AG04449 (cell line): ENCODE data around the gene ZNF695.

Experiments
- CTCF ChIA-PET: fragments of 350-600 bp; formaldehyde crosslinking; extraction: SDS; loops from one replicate; lab custom pipeline; 2021; ENCODE audit warnings: antibody characterized with exemption; lab: Yijun Ruan, JAX
- POLR2A ChIA-PET: fragments of 400-600, 350-600 bp; formaldehyde crosslinking; extraction: SDS; loops from one replicate; lab custom pipeline; 2020; ENCODE audit warnings: antibody characterized with exemption, inconsistent platforms; lab: Yijun Ruan, JAX
- DNase-seq: peaks from one replicate; pipeline ENCODE4 v3.0.0-alpha.2; 2010; ENCODE audit warnings: low read depth, low spot score
- H3K4me3 ChIP-seq: 2 replicates; pipeline ENCODE4 v1.5.1; 2011; ENCODE audit warnings: low read depth, mild to moderate bottlenecking, control low read depth, low read length
- TF ChIP-seq, protein P1 (sequence below): IDR thresholded peaks from one replicate; pipeline ENCODE4 v1.5.1; 2011; ENCODE audit warnings: mild to moderate bottlenecking, moderate library complexity, low read length, control low read depth, inconsistent platforms; ENCODE audit not compliant: insufficient read depth; ENCODE audit errors: missing control alignments

The ZNF695 gene

DNA sequence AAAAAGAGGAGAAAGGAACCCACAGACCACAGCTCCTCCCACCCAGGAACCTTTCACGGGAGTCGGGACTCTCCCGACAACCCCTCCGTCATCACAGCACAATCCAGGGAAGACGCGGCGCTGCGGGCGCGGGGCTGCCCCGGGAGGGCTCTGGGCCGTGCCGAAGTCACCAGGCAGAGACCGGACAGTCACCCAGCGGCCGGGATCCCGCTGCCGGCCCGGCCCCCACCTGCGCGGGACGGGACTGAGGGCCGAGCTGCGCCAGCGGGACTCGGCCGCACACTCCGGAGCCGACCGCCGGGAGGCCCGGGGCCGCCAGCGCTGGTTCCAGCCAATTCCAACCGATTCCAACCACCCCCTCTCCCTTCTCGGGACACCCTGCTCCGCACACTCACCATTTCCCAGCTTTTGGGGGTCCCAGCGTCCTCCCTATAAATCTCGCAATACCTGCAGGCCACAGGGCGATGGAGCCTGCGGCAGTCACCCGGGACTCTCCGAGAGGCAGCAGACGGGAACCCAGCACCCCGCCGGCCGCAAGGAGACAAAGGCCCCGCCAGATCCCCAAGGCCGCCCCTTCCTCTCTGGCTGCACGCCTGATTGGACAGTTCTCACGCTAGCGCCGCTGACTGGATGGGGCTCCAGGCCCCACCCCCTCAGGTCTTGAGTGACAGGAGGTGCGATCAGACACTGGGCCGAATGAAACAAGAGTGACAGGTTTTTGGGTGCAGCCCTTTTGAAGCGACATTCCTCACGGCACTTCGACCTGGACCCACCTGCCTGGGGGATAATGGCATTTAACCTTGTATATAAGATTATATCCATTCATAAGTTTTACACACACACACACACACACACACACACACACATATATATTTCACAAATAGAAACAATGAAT is at the start of gene ZNF695:
Gene ZNF695, minus strand, starts transcription at position 547 of the 895 bp plus-strand sequence. Its CDS starts 149 bp downstream, at position 398.
- ChIA-PET POLR2A (interaction anchor here (0.7 kb wide), 1 partner anchor 13 kb away, joined by 3 read pairs; no protein-coding TSS in a partner anchor), CTCF (no interaction called here)

DNA sequence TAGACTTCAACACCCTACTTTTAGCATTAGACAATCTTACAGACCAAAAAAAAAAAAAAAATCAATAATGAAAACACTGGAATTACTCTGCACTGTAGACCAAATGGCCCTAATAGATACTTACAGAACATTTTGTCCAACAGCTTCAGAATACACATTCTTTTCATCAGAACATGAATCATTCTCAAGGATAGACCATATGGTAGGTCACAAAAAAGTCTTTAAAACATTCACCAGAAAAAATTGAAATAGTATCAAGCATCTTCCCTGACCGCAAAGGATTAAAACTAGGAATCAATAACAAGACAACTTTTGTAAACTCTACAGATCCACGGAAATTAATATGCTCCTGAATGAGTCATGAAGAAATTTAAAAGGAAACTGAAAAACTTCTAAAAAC is 48.2 kb upstream of the ZNF695 start:
- no peak for DNase-seq
- POLR2A ChIA-PET: no interaction called here
- no peak overlapping the region for H3K4me3 ChIP-seq
- TF ChIP-seq, protein P1, sequence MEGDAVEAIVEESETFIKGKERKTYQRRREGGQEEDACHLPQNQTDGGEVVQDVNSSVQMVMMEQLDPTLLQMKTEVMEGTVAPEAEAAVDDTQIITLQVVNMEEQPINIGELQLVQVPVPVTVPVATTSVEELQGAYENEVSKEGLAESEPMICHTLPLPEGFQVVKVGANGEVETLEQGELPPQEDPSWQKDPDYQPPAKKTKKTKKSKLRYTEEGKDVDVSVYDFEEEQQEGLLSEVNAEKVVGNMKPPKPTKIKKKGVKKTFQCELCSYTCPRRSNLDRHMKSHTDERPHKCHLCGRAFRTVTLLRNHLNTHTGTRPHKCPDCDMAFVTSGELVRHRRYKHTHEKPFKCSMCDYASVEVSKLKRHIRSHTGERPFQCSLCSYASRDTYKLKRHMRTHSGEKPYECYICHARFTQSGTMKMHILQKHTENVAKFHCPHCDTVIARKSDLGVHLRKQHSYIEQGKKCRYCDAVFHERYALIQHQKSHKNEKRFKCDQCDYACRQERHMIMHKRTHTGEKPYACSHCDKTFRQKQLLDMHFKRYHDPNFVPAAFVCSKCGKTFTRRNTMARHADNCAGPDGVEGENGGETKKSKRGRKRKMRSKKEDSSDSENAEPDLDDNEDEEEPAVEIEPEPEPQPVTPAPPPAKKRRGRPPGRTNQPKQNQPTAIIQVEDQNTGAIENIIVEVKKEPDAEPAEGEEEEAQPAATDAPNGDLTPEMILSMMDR: no peak
- CTCF ChIA-PET: no interaction called here

More for the DNA sequence above, at the start of gene ZNF695:
- TF ChIP-seq, protein P1: no peak
- peak within 1 kb of the TSS; percentile 67 for H3K4me3 ChIP-seq
- peak; percentile 73 for DNase-seq

DNA sequence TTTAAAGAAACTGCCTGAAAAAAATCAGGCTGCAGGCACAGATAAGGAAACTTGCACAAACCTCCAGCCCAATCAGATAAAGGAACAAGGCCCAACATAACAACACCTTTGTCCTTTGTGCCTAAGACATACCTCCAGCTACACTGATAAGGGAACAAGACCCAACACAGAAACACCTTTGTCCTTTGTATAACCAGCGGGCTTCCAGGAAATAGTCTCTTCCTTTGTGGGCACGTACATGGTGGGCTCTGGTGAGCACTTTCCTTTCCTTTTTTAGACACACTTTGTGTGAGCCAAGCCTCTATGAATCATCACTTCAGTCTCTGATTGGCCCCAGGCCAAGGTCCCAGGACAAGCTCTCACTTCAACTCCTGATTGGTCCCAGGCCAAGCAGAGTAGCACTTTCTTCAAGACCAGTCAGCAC is 47.1 kb upstream of the ZNF695 start:
- CTCF ChIA-PET: interaction anchor here (1.0 kb wide), 1 partner anchor 24 kb away, joined by 3 read pairs; no protein-coding TSS in a partner anchor
- TF ChIP-seq, protein P1: no peak
- no peak for DNase-seq
- no peak overlapping the region for H3K4me3 ChIP-seq
- POLR2A ChIA-PET: no interaction called here

DNA sequence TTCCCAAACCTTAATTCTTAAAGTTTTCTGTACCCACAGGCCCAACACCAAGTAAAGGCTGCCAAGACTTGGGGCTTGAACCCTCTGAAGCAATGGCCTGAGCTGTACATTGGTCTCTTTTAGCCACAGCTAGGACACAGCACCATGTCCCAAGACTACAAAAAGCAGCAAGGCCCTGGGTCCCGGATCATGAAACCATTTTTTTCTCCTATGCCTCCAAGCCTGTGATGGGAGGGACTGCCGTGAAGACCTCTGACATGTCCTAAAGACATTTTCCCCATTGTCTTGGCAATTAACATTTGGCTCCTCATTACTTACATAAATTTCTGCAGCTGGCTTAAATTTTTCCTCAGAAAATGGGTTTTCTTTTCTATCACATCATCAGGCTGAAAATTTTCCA is 39.8 kb upstream of the ZNF695 start:
- TF ChIP-seq, protein P1: no peak
- CTCF ChIA-PET: no interaction called here
- no peak for DNase-seq
- POLR2A ChIA-PET: no interaction called here
- H3K4me3 ChIP-seq: no peak overlapping the region

DNA sequence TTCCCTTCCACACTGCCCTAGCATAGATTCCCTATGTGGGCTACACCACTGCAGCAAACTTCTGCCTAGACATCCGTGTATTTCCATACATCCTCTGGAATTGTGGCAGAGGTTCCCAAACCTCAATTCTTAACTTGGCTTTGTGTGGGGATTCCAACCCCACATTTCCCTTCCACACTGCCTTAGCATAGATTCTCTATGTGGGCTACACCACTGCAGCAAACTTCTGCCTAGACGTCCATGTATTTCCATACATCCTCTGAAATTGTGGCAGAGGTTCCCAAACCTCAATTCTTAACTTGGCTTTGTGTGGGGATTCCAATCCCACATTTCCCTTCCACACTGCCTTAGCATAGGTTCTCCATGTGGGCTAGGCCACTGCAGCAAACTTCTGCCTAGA is 39.4 kb upstream of the ZNF695 start:
- ChIA-PET POLR2A (no interaction called here), CTCF (no interaction called here)
- no peak for DNase-seq
- TF ChIP-seq, protein P1: no peak
- no peak overlapping the region for H3K4me3 ChIP-seq

DNA sequence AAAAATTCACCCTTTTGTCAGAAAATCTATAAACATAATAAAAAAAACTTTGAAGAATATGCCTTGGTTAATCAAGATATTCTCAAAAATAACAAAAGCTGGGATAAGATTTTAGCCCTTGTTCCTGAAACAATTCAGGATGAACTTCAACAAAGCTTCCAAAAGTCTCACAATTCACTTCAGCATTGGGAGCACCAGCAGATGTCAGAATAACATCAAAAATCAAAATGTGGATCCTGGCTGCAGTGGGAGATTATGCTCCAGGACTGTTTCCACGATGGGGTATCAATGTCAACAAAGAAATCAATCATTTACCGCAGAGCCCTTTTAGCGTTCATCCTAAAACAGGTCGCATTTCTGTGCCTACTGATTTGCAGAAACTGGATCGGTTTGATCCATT is 35.5 kb upstream of the ZNF695 start:
- no peak overlapping the region for H3K4me3 ChIP-seq
- DNase-seq: no peak
- TF ChIP-seq, protein P1: no peak
- POLR2A ChIA-PET: no interaction called here
- CTCF ChIA-PET: no interaction called here
